H9 (cell line): Measurements from ENCODE around the gene AKAP11. TPM values are rescaled to one million over a fixed set of nuclear protein-coding genes. Genes with fewer than 3 reads are reported as not detected.

Experiments used
- DNase-seq: peaks from one replicate; pipeline ENCODE4 v3.0.0-alpha.2; 2017
- H2AFZ ChIP-seq: one replicate; pipeline ENCODE4 v1.6.1; 2013; ENCODE audit warnings: mild to moderate bottlenecking, low read length, control low read depth, moderate library complexity
- H2AK5ac ChIP-seq: 2 replicates; pipeline ENCODE4 v1.6.1; 2013; ENCODE audit warnings: low read length, control low read depth, mixed read lengths; ENCODE audit not compliant: insufficient read length
- H2BK120ac ChIP-seq: one replicate; pipeline ENCODE4 v1.6.1; 2013; ENCODE audit warnings: low read depth, mild to moderate bottlenecking, low read length, control low read depth, inconsistent platforms; ENCODE audit not compliant: poor library complexity, severe bottlenecking
- H2BK12ac ChIP-seq: 2 replicates; pipeline ENCODE4 v1.6.1; 2013; ENCODE audit warnings: low read length, control low read depth, mixed read lengths, low read depth; ENCODE audit not compliant: insufficient read length
- H2BK15ac ChIP-seq: 2 replicates; pipeline ENCODE4 v1.6.1; 2013; ENCODE audit warnings: low read depth, low read length, control low read depth
- H2BK20ac ChIP-seq: one replicate; pipeline ENCODE4 v1.6.1; 2013; ENCODE audit warnings: low read depth, mild to moderate bottlenecking, low read length, control low read depth, inconsistent platforms; ENCODE audit not compliant: poor library complexity, severe bottlenecking
- H2BK5ac ChIP-seq: 2 replicates; pipeline ENCODE4 v1.6.1; 2013; ENCODE audit warnings: low read length, control low read depth, mixed read lengths; ENCODE audit not compliant: insufficient read length
- H3K14ac ChIP-seq: 2 replicates; pipeline ENCODE4 v1.6.1; 2013; ENCODE audit warnings: low read length, control low read depth; ENCODE audit not compliant: insufficient read depth
- H3K18ac ChIP-seq: 2 replicates; pipeline ENCODE4 v1.6.1; 2013; ENCODE audit warnings: low read depth, mild to moderate bottlenecking, mixed read lengths, low read length, control low read depth; ENCODE audit not compliant: insufficient read length
- H3K23ac ChIP-seq: 2 replicates; pipeline ENCODE4 v1.6.1; 2013; ENCODE audit warnings: low read length, control low read depth, mixed read lengths, low read depth; ENCODE audit not compliant: insufficient read length
- H3K23me2 ChIP-seq: 2 replicates; pipeline ENCODE4 v1.6.1; 2013; ENCODE audit warnings: low read depth, mild to moderate bottlenecking, mixed read lengths, low read length, control low read depth; ENCODE audit not compliant: insufficient read length, poor library complexity, severe bottlenecking
- H3K27ac ChIP-seq: 2 replicates; pipeline ENCODE4 v1.5.1; 2013; ENCODE audit warnings: low read length, control low read depth, mixed read lengths, low read depth; ENCODE audit not compliant: insufficient read length
- H3K27me3 ChIP-seq: 2 replicates; pipeline ENCODE4 v1.6.1; 2013; ENCODE audit warnings: low read length, control low read depth, inconsistent platforms; ENCODE audit not compliant: insufficient read depth
- H3K4ac ChIP-seq: 2 replicates; pipeline ENCODE4 v1.6.1; 2013; ENCODE audit warnings: low read depth, mild to moderate bottlenecking, control low read depth, inconsistent platforms, low read length, moderate library complexity
- H3K4me1 ChIP-seq: 2 replicates; pipeline ENCODE4 v1.6.1; 2013; ENCODE audit warnings: low read length, control low read depth, inconsistent platforms; ENCODE audit not compliant: insufficient read depth
- H3K4me2 ChIP-seq: 2 replicates; pipeline ENCODE4 v1.6.1; 2013; ENCODE audit warnings: low read length, control low read depth, mixed read lengths; ENCODE audit not compliant: insufficient read length, insufficient read depth
- H3K56ac ChIP-seq: 2 replicates; pipeline ENCODE4 v1.6.1; 2013; ENCODE audit warnings: low read depth, mild to moderate bottlenecking, mixed read lengths, low read length, control low read depth; ENCODE audit not compliant: insufficient read length
- H3K79me1 ChIP-seq: 2 replicates; pipeline ENCODE4 v1.6.1; 2013; ENCODE audit warnings: low read depth, mild to moderate bottlenecking, moderate library complexity, low read length, control low read depth, inconsistent platforms; ENCODE audit not compliant: insufficient read depth, poor library complexity, severe bottlenecking
- H3K79me2 ChIP-seq: 2 replicates; pipeline ENCODE4 v1.6.1; 2013; ENCODE audit warnings: low read length, control low read depth, inconsistent platforms; ENCODE audit not compliant: insufficient read depth
- H3K9ac ChIP-seq: 2 replicates; pipeline ENCODE4 v1.6.1; 2013; ENCODE audit warnings: low read length, control low read depth, mixed read lengths; ENCODE audit not compliant: insufficient read length; ENCODE audit errors: extremely low read depth
- H3K9me3 ChIP-seq: one replicate; pipeline ENCODE4 v1.6.1; 2013; ENCODE audit warnings: low read depth, low read length, inconsistent platforms; ENCODE audit not compliant: control insufficient read depth
- H3T11ph ChIP-seq: one replicate; pipeline ENCODE4 v1.6.1; 2013; ENCODE audit warnings: mild to moderate bottlenecking, low read length, control low read depth, inconsistent platforms
- H4K20me1 ChIP-seq: one replicate; pipeline ENCODE4 v1.6.1; 2013; ENCODE audit not compliant: control insufficient read depth, insufficient read length, insufficient read depth
- H4K5ac ChIP-seq: 2 replicates; pipeline ENCODE4 v1.6.1; 2013; ENCODE audit warnings: low read depth, mild to moderate bottlenecking, mixed read lengths, low read length, control low read depth; ENCODE audit not compliant: insufficient read length
- H4K8ac ChIP-seq: replicated peaks from 2 replicates; pipeline ENCODE4 v1.6.1; 2013; ENCODE audit warnings: low read length, control low read depth, mixed read lengths, low read depth; ENCODE audit not compliant: insufficient read length
- H4K91ac ChIP-seq: 2 replicates; pipeline ENCODE4 v1.6.1; 2013; ENCODE audit warnings: low read depth, mild to moderate bottlenecking, moderate library complexity, mixed read lengths, low read length, control low read depth; ENCODE audit not compliant: insufficient read length
- H3K27ac Mint-ChIP-seq, 3 experiments: 2 replicates in 2 of 3; 3 replicates in 1 of 3; pipeline ENCODE4 v1.8.0; 2020 to 2021; ENCODE audit warnings: mixed read lengths in 3 of 3, mild to moderate bottlenecking in 1 of 3, moderate library complexity in 1 of 3
- H3K27me3 Mint-ChIP-seq: 2 replicates; pipeline ENCODE4 v1.8.0; 2021; ENCODE audit warnings: low read depth, mild to moderate bottlenecking, moderate library complexity, mixed read lengths
- H3K36me3 Mint-ChIP-seq, 3 experiments: 2 replicates in 2 of 3; 3 replicates in 1 of 3; pipeline ENCODE4 v1.8.0; 2020 to 2021; ENCODE audit warnings: low read depth in 3 of 3, mixed read lengths in 3 of 3; ENCODE audit not compliant: insufficient read depth in 1 of 3
- H3K4me1 Mint-ChIP-seq, 2 experiments: 2 replicates each; pipeline ENCODE4 v1.8.0; 2020; ENCODE audit warnings: mixed read lengths in 2 of 2
- H3K4me3 Mint-ChIP-seq, 2 experiments: 2 replicates in 1 of 2; 3 replicates in 1 of 2; pipeline ENCODE4 v1.8.0; 2020 to 2021; ENCODE audit warnings: mild to moderate bottlenecking in 2 of 2, mixed read lengths in 2 of 2, moderate library complexity in 1 of 2
- H3K9me3 Mint-ChIP-seq, 2 experiments: 2 replicates in 1 of 2; 3 replicates in 1 of 2; pipeline ENCODE4 v1.8.0; 2020; ENCODE audit warnings: mild to moderate bottlenecking in 2 of 2, mixed read lengths in 2 of 2, moderate library complexity in 1 of 2
- WGBS: extraction: QIAGEN DNeasy Blood & Tissue Kit; methylation state at CpG from one replicate; pipeline ENCODE4 v1.1.7; 2013; ENCODE audit warnings: missing lambda C conversion rate, low lambda C conversion rate, mixed read lengths; ENCODE audit not compliant: insufficient read length; ENCODE audit errors: extremely low coverage; 5-methylcytosine and 5-hydroxymethylcytosine counted together
- total RNA-seq: library from RNA; stranded (reverse); gene quantifications from 2 replicates; pipeline ENCODE4 v1.2.1, GENCODE V29; 2021
- TF ChIP-seq, protein P1 (sequence below): fragments of 200-600 bp; sonication (generic); conservative IDR thresholded peaks from 3 replicates; pipeline ENCODE4 v1.8.0; 2021; ENCODE audit warnings: antibody characterized with exemption, mild to moderate bottlenecking

The AKAP11 gene
- total RNA-seq, 1 experiment from 2014 or later: 20.5 TPM

DNA sequence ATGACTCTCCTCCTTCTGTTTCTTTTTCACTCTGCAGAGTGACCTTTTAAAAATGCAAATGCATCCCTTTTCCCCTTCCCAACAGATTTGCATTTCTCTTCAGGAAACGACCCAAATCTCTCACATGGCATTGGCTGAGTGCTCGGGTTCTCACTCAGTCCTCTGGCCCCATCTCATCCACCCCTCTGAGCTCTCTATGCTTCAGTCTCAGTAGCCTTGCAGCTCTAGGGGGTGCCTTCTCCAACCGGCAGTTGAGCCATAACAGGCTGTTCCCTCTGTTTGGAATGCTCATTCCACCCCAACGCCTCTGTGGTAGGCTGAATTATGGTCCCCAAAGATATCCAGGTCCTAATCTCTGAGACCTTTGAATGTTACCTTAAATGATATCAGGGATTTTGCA lies 78.2 kb downstream of the AKAP11 start:
- Histone ChIP-seq H4K20me1 (no peaks in the 10 kb centered on the region), H4K5ac (no peak overlapping the region), H3K18ac (no peak overlapping the region), H3K9ac (no peak overlapping the region), H3K23ac (no peak overlapping the region), H2BK20ac (no peak overlapping the region), H3K27me3 (no peaks in the 10 kb centered on the region), H2BK5ac (no peak overlapping the region), H4K8ac (no peak overlapping the region), H3K23me2 (no peaks in the 10 kb centered on the region), H2BK120ac (no peak overlapping the region), H3K4ac (no peak overlapping the region), H2BK12ac (no peak overlapping the region), H3K56ac (no peak overlapping the region), H2BK15ac (no peak overlapping the region), H3K14ac (no peak overlapping the region), H3K79me1 (no peaks in the 10 kb centered on the region), H2AK5ac (no peak overlapping the region), H3K79me2 (no peaks in the 10 kb centered on the region), H4K91ac (no peak overlapping the region), H3K4me1 (no peaks in the 10 kb centered on the region), H3K4me2 (no peak overlapping the region), H3T11ph (no peak overlapping the region), H3K9me3 (no peaks in the 10 kb centered on the region), H2AFZ (no peak overlapping the region), H3K27ac (no peak overlapping the region)
- DNase-seq: no peak
- Mint-ChIP-seq H3K27me3 (no peaks in the 10 kb centered on the region; the same call in 1 of the 2 replicates), H3K36me3 (no peaks in the 10 kb centered on the region; a peak in 1 of 7 replicates), H3K4me3 (no peak overlapping the region; a peak in 1 of 5 replicates), H3K9me3 (no peaks in the 10 kb centered on the region; a peak in 2 of 5 replicates), H3K4me1 (peaks cover 14 to 16% of the 10 kb centered on the region in 2 experiments), H3K27ac (no peak overlapping the region; a peak in 1 of 7 replicates)
- TF ChIP-seq, protein P1, sequence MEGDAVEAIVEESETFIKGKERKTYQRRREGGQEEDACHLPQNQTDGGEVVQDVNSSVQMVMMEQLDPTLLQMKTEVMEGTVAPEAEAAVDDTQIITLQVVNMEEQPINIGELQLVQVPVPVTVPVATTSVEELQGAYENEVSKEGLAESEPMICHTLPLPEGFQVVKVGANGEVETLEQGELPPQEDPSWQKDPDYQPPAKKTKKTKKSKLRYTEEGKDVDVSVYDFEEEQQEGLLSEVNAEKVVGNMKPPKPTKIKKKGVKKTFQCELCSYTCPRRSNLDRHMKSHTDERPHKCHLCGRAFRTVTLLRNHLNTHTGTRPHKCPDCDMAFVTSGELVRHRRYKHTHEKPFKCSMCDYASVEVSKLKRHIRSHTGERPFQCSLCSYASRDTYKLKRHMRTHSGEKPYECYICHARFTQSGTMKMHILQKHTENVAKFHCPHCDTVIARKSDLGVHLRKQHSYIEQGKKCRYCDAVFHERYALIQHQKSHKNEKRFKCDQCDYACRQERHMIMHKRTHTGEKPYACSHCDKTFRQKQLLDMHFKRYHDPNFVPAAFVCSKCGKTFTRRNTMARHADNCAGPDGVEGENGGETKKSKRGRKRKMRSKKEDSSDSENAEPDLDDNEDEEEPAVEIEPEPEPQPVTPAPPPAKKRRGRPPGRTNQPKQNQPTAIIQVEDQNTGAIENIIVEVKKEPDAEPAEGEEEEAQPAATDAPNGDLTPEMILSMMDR: no peak
- WGBS: no CpG with 5 or more reads among the region's 4 CpGs
